Right lobe of liver (tissue), 4 donors: ENCODE data around the gene KLK10.
"Not testable (repeated sequence)": the region's sequence is repeated elsewhere in the genome, so short reads cannot be mapped to it uniquely, and the experiment has no call there.

ENCODE experiments used
- POLR2A ChIP-seq: fragments of 450-650 bp; IDR thresholded peaks from one replicate; pipeline ENCODE4 v1.6.1; 2017; ENCODE audit warnings: antibody characterized with exemption, mild to moderate bottlenecking
- TF ChIP-seq, protein P1 (sequence below), 4 donors: fragments of 200-600 bp in 3 of 4; fragments of 450-650 bp in 1 of 4; IDR thresholded peaks; one replicate each; pipeline versions ENCODE4 v1.5.1 to v1.8.0; 2016 to 2022; ENCODE audit warnings: antibody characterized with exemption in 4 of 4, mild to moderate bottlenecking in 2 of 4
- donor health status: DM: no; HTN: no; CAD: no.
- donor health status: DM: no; HTN: no; CAD: no.
- donor health status: DM: no; HTN: yes; CAD: no.

DNA sequence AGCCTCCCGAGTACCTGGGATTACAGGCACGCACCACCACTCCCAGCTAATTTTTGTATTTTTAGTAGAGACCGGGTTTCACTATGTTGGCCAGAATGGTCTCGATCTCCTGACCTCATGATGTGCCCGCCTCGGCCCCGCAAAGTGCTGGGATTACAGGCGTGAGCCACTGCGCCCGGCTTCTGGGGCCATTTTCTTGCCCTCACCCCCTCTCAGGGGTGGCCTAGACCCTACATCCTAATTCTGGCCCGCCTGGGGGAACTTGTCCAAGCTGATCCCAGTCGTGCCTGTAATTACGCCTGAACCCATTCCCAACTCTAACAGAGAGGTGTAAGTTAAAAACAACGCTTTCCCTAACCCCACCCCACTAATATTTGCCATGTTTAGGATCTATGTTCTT, 35.1 kb downstream of the KLK10 start:
- TF ChIP-seq, protein P1, sequence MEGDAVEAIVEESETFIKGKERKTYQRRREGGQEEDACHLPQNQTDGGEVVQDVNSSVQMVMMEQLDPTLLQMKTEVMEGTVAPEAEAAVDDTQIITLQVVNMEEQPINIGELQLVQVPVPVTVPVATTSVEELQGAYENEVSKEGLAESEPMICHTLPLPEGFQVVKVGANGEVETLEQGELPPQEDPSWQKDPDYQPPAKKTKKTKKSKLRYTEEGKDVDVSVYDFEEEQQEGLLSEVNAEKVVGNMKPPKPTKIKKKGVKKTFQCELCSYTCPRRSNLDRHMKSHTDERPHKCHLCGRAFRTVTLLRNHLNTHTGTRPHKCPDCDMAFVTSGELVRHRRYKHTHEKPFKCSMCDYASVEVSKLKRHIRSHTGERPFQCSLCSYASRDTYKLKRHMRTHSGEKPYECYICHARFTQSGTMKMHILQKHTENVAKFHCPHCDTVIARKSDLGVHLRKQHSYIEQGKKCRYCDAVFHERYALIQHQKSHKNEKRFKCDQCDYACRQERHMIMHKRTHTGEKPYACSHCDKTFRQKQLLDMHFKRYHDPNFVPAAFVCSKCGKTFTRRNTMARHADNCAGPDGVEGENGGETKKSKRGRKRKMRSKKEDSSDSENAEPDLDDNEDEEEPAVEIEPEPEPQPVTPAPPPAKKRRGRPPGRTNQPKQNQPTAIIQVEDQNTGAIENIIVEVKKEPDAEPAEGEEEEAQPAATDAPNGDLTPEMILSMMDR (IDR thresholded peaks at IDR 0.05): not testable (repeated sequence)
- not testable (repeated sequence) for TF ChIP-seq POLR2A
